ENCODE results near the gene C1QTNF3.

Gene C1QTNF3

DNA sequence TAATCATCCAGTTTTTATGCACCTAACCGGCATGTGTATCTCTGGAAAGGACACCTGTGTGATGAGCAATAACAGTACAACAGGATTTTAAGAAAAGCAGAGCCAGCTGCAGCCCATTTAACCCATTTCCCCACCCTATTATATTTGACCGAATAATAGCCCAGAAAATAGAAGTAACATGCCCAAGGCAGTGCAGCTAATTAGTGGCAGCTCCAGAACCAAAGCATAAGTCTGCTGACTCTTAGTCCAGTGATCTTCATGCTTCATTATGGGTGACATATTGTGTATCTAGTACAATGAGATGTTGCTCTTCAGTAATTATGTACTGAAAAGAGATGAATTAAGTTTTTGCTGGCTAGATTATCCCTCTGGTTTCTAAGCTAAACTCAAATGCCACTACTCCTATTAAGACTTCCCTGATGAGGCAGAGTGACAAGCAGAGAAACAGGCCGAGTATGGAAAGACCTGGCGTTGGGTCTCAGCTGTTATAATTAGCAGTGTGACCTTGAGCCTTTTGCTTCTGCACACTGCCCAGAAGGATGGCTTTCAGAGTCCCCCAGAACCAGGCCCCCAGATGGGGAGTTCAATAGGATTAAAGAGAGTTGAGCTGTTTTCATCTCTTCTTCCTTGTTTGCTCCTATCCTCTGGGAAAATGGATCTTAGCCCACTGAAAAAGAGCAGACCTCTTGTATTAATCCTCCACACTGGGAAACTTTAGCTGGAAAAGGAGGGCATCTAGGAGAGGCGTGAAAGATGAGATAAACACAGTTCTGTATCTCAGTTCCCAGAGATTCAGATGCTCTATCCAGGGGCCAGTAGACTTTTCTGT is 10.8 kb upstream of the C1QTNF3 start:
- DNase-seq, result no peak
- Histone ChIP-seq H3K9me3 (ENCODE audit: control insufficient read depth, low read length) (no peaks in the 10 kb centered on the region), H3K4me1 (ENCODE audit: control insufficient read depth, insufficient read depth, low read length, poor library complexity, severe bottlenecking) (no peaks in the 10 kb centered on the region), H3K36me3 (ENCODE audit: control insufficient read depth, insufficient read depth, low read length) (peaks cover 2% of the 10 kb centered on the region), H3K27ac (ENCODE audit: insufficient read depth, low read length, poor library complexity, severe bottlenecking) (no peak overlapping the region), H3K27me3 (replicated peaks; ENCODE audit: control insufficient read depth, insufficient read depth, low read length, poor library complexity, severe bottlenecking) (no peaks in the 10 kb centered on the region), H3K4me3 (ENCODE audit: insufficient read depth, low read depth, low read length, poor library complexity, severe bottlenecking) (no peak overlapping the region)

DNA sequence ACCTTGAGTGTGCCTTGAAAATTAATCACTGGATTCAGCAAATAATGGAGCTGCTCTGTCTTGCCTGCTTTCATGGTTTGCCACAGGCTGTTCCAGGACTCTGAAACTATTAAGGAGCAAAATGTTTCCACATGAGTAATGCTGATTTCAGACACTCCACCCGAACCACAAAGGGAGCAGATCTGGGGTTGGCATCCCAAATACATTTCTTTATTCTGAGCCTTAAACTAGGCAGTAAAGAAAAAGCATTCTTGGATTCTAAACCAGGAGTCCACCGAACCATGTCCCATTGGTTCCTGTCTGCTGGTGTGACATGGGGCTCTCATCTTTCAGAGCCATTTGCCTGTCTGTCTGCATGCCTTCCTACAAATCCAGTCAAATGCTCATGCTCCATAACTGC is 10.1 kb upstream of the C1QTNF3 start:
- no peak overlapping the region for H3K27ac ChIP-seq (ENCODE audit: insufficient read depth, low read length, poor library complexity, severe bottlenecking)
- H3K9me3 ChIP-seq (ENCODE audit: control insufficient read depth, low read length), result no peaks in the 10 kb centered on the region
- H3K27me3 ChIP-seq (replicated peaks; ENCODE audit: control insufficient read depth, insufficient read depth, low read length, poor library complexity, severe bottlenecking), result no peaks in the 10 kb centered on the region
- no peak overlapping the region for H3K4me3 ChIP-seq (ENCODE audit: insufficient read depth, low read depth, low read length, poor library complexity, severe bottlenecking)
- no peaks in the 10 kb centered on the region for H3K4me1 ChIP-seq (ENCODE audit: control insufficient read depth, insufficient read depth, low read length, poor library complexity, severe bottlenecking)
- no peaks in the 10 kb centered on the region for H3K36me3 ChIP-seq (ENCODE audit: control insufficient read depth, insufficient read depth, low read length)
- DNase-seq, result no peak

DNA sequence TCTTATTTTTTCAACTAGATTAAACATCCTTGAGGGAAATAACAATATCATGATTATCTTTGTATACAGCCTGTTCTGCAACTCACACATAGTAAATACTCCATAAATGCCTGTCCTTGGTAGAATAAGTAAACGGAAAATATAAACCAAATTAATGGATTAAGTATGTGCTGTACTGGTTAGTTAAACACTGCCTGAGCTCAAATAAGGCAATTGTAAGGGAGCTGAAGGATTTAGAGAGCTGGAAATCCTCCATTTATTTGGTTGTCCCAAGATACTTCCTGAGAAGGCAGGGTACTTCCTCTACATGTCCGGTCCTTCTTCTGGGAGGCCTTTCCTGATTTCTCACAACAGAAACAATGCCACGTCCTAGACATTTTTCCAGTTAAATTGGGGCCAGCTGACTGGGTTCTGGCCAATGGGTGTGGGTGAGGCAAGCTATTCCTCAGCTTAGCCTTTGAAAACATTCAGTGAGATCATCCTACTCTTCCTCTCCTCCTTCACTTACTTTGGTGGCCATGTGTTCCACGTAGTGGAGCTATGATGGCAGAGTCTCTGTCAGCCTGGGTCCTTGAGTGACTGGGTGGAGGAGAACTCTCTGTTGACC is 8.5 kb upstream of the C1QTNF3 start:
- no peak for DNase-seq
- no peaks in the 10 kb centered on the region for H3K36me3 ChIP-seq (ENCODE audit: control insufficient read depth, insufficient read depth, low read length)

DNA sequence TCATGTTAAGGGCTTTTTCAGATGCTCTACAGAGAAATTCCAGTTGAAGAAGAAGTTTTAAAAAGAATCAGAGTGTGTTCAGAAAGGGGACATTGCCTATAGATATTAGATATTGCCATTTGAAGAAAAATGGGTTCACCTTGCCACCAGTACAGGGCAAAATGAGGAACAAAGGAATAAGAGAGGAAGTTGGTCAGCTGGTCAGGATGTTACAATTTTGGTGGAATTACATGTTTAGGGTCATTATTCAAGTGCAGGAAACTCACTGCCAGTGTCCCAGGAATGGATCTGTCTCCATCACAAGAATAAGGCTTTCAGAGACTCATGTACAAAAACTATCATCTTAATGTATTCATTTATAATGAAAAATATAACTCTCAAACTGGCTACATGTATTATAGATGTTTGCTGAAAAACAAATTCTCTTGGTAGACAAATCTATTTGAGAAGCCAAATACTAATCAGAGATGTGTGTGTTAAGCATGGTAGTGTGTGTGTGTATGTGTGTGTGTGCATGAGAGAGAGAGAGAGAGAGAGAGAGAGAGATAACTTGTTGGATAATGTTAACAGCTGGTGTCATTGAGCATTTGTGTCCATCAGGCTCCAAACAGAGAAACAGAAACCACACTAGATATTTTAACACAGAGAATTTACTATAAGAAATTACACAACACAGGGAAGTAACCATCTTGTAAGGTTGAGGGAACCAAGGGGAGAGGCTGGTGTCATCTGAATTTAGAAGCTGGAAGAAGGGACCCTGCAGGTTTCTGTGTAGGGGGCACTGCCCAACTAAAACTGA is 5.0 kb upstream of the C1QTNF3 start:
- Histone ChIP-seq H3K27me3 (replicated peaks; ENCODE audit: control insufficient read depth, insufficient read depth, low read length, poor library complexity, severe bottlenecking) (no peaks in the 10 kb centered on the region), H3K4me1 (ENCODE audit: control insufficient read depth, insufficient read depth, low read length, poor library complexity, severe bottlenecking) (no peaks in the 10 kb centered on the region), H3K36me3 (ENCODE audit: control insufficient read depth, insufficient read depth, low read length) (no peaks in the 10 kb centered on the region), H3K27ac (ENCODE audit: insufficient read depth, low read length, poor library complexity, severe bottlenecking) (no peak overlapping the region), H3K4me3 (ENCODE audit: insufficient read depth, low read depth, low read length, poor library complexity, severe bottlenecking) (no peak overlapping the region), H3K9me3 (ENCODE audit: control insufficient read depth, low read length) (no peaks in the 10 kb centered on the region)
- no peak for DNase-seq

More for the DNA sequence above, 8.5 kb upstream of the C1QTNF3 start:
- no peak overlapping the region for H3K4me3 ChIP-seq (ENCODE audit: insufficient read depth, low read depth, low read length, poor library complexity, severe bottlenecking)
- no peaks in the 10 kb centered on the region for H3K27me3 ChIP-seq (replicated peaks; ENCODE audit: control insufficient read depth, insufficient read depth, low read length, poor library complexity, severe bottlenecking)
- no peaks in the 10 kb centered on the region for H3K4me1 ChIP-seq (ENCODE audit: control insufficient read depth, insufficient read depth, low read length, poor library complexity, severe bottlenecking)
- H3K9me3 ChIP-seq (ENCODE audit: control insufficient read depth, low read length), result no peaks in the 10 kb centered on the region
- H3K27ac ChIP-seq (ENCODE audit: insufficient read depth, low read length, poor library complexity, severe bottlenecking), result no peak overlapping the region

DNA sequence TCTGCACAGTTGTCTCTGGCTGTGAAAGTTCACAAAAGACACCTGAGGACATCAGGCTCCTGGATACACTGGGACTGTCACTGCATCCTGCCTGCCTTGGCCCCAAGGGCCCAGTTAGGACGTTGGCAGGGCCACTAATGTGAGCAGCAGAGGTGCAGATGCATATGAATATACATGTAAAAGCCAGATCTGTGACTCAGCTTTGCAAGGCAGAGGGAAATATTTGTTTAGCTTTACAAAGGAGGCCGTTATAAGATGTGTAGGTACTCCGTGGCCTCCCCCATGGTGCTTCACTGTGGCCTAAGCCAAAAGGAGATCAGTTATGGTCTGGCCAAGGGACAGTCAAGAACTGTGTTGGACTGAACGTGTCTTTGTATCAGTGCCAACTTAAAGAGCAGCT is 4.1 kb upstream of the C1QTNF3 start:
- no peaks in the 10 kb centered on the region for H3K27me3 ChIP-seq (replicated peaks; ENCODE audit: control insufficient read depth, insufficient read depth, low read length, poor library complexity, severe bottlenecking)
- DNase-seq, result no peak
- no peak overlapping the region for H3K4me3 ChIP-seq (ENCODE audit: insufficient read depth, low read depth, low read length, poor library complexity, severe bottlenecking)
- no peaks in the 10 kb centered on the region for H3K36me3 ChIP-seq (ENCODE audit: control insufficient read depth, insufficient read depth, low read length)
- H3K4me1 ChIP-seq (ENCODE audit: control insufficient read depth, insufficient read depth, low read length, poor library complexity, severe bottlenecking), result no peaks in the 10 kb centered on the region
- no peak overlapping the region for H3K27ac ChIP-seq (ENCODE audit: insufficient read depth, low read length, poor library complexity, severe bottlenecking)
- no peaks in the 10 kb centered on the region for H3K9me3 ChIP-seq (ENCODE audit: control insufficient read depth, low read length)

DNA sequence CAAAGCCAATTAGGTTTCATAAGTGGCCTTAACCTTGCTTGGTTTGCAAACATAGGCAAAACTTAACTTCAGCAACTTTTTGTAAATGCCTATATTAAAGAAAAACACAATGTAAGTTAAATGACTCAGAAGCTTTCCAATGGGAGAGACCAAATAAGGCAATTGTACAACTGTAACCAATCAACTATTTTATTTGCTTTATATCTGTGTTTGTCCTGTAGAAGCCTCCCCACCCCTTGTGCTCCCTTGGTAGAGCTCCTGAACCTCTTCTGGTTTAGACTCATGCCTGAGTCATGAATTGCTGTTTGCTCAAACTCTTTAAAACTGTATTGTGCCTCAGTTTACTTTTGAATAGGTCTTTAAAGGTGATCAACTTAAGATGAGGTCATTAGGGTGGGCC is 3.0 kb upstream of the C1QTNF3 start:
- Histone ChIP-seq H3K27me3 (replicated peaks; ENCODE audit: control insufficient read depth, insufficient read depth, low read length, poor library complexity, severe bottlenecking) (no peaks in the 10 kb centered on the region), H3K4me1 (ENCODE audit: control insufficient read depth, insufficient read depth, low read length, poor library complexity, severe bottlenecking) (no peaks in the 10 kb centered on the region), H3K27ac (ENCODE audit: insufficient read depth, low read length, poor library complexity, severe bottlenecking) (no peak overlapping the region), H3K9me3 (ENCODE audit: control insufficient read depth, low read length) (no peaks in the 10 kb centered on the region), H3K4me3 (ENCODE audit: insufficient read depth, low read depth, low read length, poor library complexity, severe bottlenecking) (no peak overlapping the region), H3K36me3 (ENCODE audit: control insufficient read depth, insufficient read depth, low read length) (no peaks in the 10 kb centered on the region)
- DNase-seq, result no peak

DNA sequence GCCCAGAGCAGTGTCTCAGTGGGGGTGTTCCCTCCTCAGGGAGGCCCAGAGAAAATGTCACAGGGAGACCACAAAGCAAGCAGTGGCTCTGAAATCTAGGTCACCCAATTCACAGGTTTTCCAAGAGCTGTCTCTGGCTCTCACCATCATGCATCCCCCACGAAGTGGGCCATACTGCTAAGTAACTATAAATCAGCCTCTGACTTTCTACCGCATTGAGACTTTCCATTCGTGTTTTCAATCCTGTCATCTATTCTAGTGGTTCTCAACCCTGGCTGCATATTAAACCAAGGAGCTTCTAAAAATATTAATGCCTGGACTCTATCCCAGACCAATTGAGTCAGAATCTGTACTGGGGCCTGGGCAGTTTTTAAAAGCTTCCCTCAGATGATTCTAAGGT is 2.0 kb upstream of the C1QTNF3 start:
- Histone ChIP-seq H3K9me3 (ENCODE audit: control insufficient read depth, low read length) (no peaks in the 10 kb centered on the region), H3K27ac (ENCODE audit: insufficient read depth, low read length, poor library complexity, severe bottlenecking) (no peak overlapping the region), H3K27me3 (replicated peaks; ENCODE audit: control insufficient read depth, insufficient read depth, low read length, poor library complexity, severe bottlenecking) (no peaks in the 10 kb centered on the region), H3K4me1 (ENCODE audit: control insufficient read depth, insufficient read depth, low read length, poor library complexity, severe bottlenecking) (no peaks in the 10 kb centered on the region), H3K36me3 (ENCODE audit: control insufficient read depth, insufficient read depth, low read length) (no peaks in the 10 kb centered on the region), H3K4me3 (ENCODE audit: insufficient read depth, low read depth, low read length, poor library complexity, severe bottlenecking) (no peak overlapping the region)
- no peak for DNase-seq

DNA sequence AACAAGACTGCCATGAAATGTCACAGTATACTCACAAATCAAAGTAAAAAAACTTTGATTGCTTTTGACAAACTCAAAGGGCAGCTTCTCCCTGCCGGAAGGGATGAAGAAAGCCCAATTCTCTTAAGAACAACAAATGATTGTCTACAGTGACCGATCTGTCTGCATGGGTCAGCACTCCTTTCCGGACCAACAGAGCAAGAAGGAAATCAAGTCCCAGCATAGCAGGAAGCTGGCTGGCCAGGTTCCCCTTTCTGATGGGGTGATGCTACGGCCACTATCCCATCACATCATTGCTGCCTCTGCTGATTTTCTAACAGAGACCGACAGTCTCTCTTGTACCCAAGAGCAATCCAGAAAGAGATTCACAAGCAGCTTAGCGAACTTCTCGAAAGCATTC is 692 bp downstream of the C1QTNF3 start:
- Histone ChIP-seq H3K27me3 (replicated peaks; ENCODE audit: control insufficient read depth, insufficient read depth, low read length, poor library complexity, severe bottlenecking) (no peaks in the 10 kb centered on the region), H3K36me3 (ENCODE audit: control insufficient read depth, insufficient read depth, low read length) (no peaks in the 10 kb centered on the region), H3K4me1 (ENCODE audit: control insufficient read depth, insufficient read depth, low read length, poor library complexity, severe bottlenecking) (no peaks in the 10 kb centered on the region), H3K9me3 (ENCODE audit: control insufficient read depth, low read length) (no peaks in the 10 kb centered on the region), H3K27ac (ENCODE audit: insufficient read depth, low read length, poor library complexity, severe bottlenecking) (no peak overlapping the region), H3K4me3 (ENCODE audit: insufficient read depth, low read depth, low read length, poor library complexity, severe bottlenecking) (no peak overlapping the region)
- DNase-seq, result no peak

DNA sequence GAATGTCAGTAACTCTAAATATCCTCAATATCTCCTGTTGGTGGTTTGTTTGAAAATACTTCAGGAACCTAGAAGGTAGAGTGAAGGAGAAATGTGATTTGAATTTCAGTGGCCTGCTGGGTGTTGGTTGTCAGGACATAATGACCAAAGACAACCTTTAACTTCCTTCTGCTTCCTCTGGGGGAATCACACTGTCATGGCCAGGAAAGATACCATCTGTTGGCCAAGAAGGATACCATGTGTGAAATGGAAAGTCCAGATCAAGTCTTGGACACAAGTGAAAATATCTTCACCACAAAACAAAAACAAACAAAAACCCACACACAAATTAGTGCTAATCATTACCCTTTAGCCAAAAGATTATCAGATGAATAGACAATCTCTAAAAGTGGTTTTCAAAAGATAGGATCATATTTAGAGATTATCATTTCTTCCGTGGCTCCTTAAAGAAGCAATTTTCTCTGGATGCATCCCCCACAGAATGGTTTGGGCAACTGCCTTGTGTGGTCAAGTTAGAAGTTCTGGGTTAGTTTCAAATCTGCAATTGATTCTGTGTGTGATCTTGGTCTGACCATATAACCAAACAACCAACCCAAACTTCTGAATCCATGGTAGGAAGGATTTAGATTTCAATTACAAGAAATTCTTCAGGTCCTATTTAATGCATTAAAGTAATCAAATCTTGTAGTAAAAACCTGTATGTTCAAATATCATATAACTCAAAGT is 1.6 kb downstream of the C1QTNF3 start:
- no peaks in the 10 kb centered on the region for H3K27me3 ChIP-seq (replicated peaks; ENCODE audit: control insufficient read depth, insufficient read depth, low read length, poor library complexity, severe bottlenecking)
- no peak overlapping the region for H3K27ac ChIP-seq (ENCODE audit: insufficient read depth, low read length, poor library complexity, severe bottlenecking)
- no peaks in the 10 kb centered on the region for H3K4me1 ChIP-seq (ENCODE audit: control insufficient read depth, insufficient read depth, low read length, poor library complexity, severe bottlenecking)
- H3K9me3 ChIP-seq (ENCODE audit: control insufficient read depth, low read length), result no peaks in the 10 kb centered on the region
- no peak overlapping the region for H3K4me3 ChIP-seq (ENCODE audit: insufficient read depth, low read depth, low read length, poor library complexity, severe bottlenecking)
- DNase-seq, result no peak
- H3K36me3 ChIP-seq (ENCODE audit: control insufficient read depth, insufficient read depth, low read length), result no peaks in the 10 kb centered on the region

Measured in effector memory CD4-positive, alpha-beta T cell (primary cell).